ENCODE measurements around the gene GGT5.
"Not testable (repeated sequence)": the region's sequence is repeated elsewhere in the genome, so short reads cannot be mapped to it uniquely, and the experiment has no call there.

Gene GGT5

GRCh38 chr22:24203856-24204255 lies 41.0 kb downstream of the GGT5 start:
- not testable (repeated sequence) for DNase-seq (ENCODE audit: low read depth, low spot score)

- DNase-seq (ENCODE audit: low read depth, low spot score): no peak
These were observed 42.9 kb downstream of the GGT5 start for GRCh38 chr22:24201681-24202614.

GRCh38 chr22:24200619-24201212 lies 44.2 kb downstream of the GGT5 start:
- no peak for DNase-seq (ENCODE audit: low read depth, low spot score)

GRCh38 chr22:24198682-24199052 lies 46.2 kb downstream of the GGT5 start:
- no peak for DNase-seq (ENCODE audit: low read depth, low spot score)

- no peak for DNase-seq (ENCODE audit: low read depth, low spot score)
These were observed 53.0 kb downstream of the GGT5 start for GRCh38 chr22:24191893-24192292.

- DNase-seq (ENCODE audit: low read depth, low spot score): no peak
These were observed 53.5 kb downstream of the GGT5 start for GRCh38 chr22:24191381-24191841.

- DNase-seq (ENCODE audit: low read depth, low spot score): no peak
These were observed 54.2 kb downstream of the GGT5 start for GRCh38 chr22:24190596-24191208.

GRCh38 chr22:24190159-24190540 lies 54.7 kb downstream of the GGT5 start:
- no peak for DNase-seq (ENCODE audit: low read depth, low spot score)

- no peak for DNase-seq (ENCODE audit: low read depth, low spot score)
These were observed 55.4 kb downstream of the GGT5 start for GRCh38 chr22:24189249-24190158.

- no peak for DNase-seq (ENCODE audit: low read depth, low spot score)
These were observed 56.1 kb downstream of the GGT5 start for GRCh38 chr22:24188705-24189248.

GRCh38 chr22:24187731-24188644 lies 56.9 kb downstream of the GGT5 start:
- no peak for DNase-seq (ENCODE audit: low read depth, low spot score)

GRCh38 chr22:24186892-24187670 lies 57.8 kb downstream of the GGT5 start:
- no peak for DNase-seq (ENCODE audit: low read depth, low spot score)

- no peak for DNase-seq (ENCODE audit: low read depth, low spot score)
These were observed 58.5 kb downstream of the GGT5 start for GRCh38 chr22:24186352-24186740.

- no peak for DNase-seq (ENCODE audit: low read depth, low spot score)
These were observed 59.2 kb downstream of the GGT5 start for GRCh38 chr22:24185501-24186351.

GRCh38 chr22:24185001-24185500 lies 59.8 kb downstream of the GGT5 start:
- DNase-seq (ENCODE audit: low read depth, low spot score): no peak

GRCh38 chr22:24184057-24184798 lies 60.7 kb downstream of the GGT5 start:
- no peak for DNase-seq (ENCODE audit: low read depth, low spot score)

GRCh38 chr22:24183321-24184031 lies 61.4 kb downstream of the GGT5 start:
- no peak for DNase-seq (ENCODE audit: low read depth, low spot score)
